ENCODE data around the gene JUP. TPM values are rescaled to one million over a fixed set of nuclear protein-coding genes. Genes with fewer than 3 reads are reported as not detected.

Gene JUP
- total and polyA plus RNA-seq, 2 of the 13 experiments (the other 11 are each of a cell fraction or from before 2014, with no cell fraction given) = 12.1 to 20.6 TPM

DNA sequence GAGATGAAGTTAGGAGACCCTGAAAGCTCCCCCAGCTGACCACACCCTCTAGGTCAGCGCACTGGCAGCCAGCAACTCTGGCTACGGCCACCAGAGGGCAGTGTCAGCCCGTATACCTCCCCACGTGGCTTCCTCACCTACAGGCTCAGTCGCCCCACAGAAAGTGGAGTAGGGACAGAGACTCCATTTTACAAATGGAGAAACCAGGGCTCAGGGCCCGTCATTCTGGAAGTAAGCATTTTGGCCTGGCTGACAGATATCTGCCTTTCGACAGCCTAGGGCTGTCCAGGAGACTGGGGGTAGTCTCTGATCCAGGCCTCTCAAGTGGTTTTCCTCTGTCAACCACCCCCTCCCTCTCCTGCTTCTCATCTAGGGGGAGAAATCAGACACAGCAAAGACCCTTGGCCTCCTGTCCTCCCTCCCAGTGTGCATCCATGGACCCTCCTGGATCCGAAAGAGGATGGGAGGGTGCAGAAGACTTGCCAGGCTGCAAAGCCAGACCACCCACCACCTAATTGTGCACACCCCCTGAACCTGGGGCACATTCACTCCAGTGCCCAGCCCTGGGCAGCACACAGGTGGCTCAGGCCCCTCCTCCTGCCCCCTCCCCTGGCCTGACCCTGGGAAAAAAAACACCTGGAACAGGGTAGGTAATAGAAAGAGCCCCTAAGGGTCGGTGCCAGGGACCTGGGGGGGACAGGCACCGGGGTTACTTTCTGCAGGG lies 48.3 kb downstream of the JUP start (continued):
- TF ChIP-seq, protein P1, sequence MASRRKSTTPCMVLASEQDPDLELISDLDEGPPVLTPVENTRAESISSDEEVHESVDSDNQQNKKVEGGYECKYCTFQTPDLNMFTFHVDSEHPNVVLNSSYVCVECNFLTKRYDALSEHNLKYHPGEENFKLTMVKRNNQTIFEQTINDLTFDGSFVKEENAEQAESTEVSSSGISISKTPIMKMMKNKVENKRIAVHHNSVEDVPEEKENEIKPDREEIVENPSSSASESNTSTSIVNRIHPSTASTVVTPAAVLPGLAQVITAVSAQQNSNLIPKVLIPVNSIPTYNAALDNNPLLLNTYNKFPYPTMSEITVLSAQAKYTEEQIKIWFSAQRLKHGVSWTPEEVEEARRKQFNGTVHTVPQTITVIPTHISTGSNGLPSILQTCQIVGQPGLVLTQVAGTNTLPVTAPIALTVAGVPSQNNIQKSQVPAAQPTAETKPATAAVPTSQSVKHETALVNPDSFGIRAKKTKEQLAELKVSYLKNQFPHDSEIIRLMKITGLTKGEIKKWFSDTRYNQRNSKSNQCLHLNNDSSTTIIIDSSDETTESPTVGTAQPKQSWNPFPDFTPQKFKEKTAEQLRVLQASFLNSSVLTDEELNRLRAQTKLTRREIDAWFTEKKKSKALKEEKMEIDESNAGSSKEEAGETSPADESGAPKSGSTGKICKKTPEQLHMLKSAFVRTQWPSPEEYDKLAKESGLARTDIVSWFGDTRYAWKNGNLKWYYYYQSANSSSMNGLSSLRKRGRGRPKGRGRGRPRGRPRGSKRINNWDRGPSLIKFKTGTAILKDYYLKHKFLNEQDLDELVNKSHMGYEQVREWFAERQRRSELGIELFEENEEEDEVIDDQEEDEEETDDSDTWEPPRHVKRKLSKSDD (CRISPR knock-in tag; IDR thresholded peaks at IDR 0.05; ENCODE audit: low read depth) = no peak
- TF ChIP-seq, protein P2, sequence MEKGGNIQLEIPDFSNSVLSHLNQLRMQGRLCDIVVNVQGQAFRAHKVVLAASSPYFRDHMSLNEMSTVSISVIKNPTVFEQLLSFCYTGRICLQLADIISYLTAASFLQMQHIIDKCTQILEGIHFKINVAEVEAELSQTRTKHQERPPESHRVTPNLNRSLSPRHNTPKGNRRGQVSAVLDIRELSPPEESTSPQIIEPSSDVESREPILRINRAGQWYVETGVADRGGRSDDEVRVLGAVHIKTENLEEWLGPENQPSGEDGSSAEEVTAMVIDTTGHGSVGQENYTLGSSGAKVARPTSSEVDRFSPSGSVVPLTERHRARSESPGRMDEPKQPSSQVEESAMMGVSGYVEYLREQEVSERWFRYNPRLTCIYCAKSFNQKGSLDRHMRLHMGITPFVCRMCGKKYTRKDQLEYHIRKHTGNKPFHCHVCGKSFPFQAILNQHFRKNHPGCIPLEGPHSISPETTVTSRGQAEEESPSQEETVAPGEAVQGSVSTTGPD (CRISPR knock-in tag; IDR thresholded peaks at IDR 0.05) = no peak
- no peak for TF ChIP-seq LCORL (IDR thresholded peaks at IDR 0.05)
- TF ChIP-seq LCORL (CRISPR knock-in tag; IDR thresholded peaks at IDR 0.05) = peak; percentile 46
- no peak for TF ChIP-seq ZNF343 (CRISPR knock-in tag; IDR thresholded peaks at IDR 0.05)
- TF ChIP-seq NCOA5 (CRISPR knock-in tag; IDR thresholded peaks at IDR 0.05) = no peak
- no peak for TF ChIP-seq U2AF2 (IDR thresholded peaks at IDR 0.05; ENCODE audit: low read depth, low read length)
- TF ChIP-seq, protein P3, sequence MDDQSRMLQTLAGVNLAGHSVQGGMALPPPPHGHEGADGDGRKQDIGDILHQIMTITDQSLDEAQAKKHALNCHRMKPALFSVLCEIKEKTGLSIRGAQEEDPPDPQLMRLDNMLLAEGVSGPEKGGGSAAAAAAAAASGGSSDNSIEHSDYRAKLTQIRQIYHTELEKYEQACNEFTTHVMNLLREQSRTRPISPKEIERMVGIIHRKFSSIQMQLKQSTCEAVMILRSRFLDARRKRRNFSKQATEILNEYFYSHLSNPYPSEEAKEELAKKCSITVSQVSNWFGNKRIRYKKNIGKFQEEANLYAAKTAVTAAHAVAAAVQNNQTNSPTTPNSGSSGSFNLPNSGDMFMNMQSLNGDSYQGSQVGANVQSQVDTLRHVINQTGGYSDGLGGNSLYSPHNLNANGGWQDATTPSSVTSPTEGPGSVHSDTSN (CRISPR knock-in tag; IDR thresholded peaks at IDR 0.05; ENCODE audit: borderline replicate concordance) = no peak
- TF ChIP-seq, protein P4, sequence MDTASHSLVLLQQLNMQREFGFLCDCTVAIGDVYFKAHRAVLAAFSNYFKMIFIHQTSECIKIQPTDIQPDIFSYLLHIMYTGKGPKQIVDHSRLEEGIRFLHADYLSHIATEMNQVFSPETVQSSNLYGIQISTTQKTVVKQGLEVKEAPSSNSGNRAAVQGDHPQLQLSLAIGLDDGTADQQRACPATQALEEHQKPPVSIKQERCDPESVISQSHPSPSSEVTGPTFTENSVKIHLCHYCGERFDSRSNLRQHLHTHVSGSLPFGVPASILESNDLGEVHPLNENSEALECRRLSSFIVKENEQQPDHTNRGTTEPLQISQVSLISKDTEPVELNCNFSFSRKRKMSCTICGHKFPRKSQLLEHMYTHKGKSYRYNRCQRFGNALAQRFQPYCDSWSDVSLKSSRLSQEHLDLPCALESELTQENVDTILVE (CRISPR knock-in tag; IDR thresholded peaks at IDR 0.05) = peak; percentile 81
- peak; percentile 68 for TF ChIP-seq TEAD3 (CRISPR knock-in tag; optimal IDR thresholded peaks at IDR 0.05; ENCODE audit: borderline replicate concordance)
- TF ChIP-seq, protein P5, sequence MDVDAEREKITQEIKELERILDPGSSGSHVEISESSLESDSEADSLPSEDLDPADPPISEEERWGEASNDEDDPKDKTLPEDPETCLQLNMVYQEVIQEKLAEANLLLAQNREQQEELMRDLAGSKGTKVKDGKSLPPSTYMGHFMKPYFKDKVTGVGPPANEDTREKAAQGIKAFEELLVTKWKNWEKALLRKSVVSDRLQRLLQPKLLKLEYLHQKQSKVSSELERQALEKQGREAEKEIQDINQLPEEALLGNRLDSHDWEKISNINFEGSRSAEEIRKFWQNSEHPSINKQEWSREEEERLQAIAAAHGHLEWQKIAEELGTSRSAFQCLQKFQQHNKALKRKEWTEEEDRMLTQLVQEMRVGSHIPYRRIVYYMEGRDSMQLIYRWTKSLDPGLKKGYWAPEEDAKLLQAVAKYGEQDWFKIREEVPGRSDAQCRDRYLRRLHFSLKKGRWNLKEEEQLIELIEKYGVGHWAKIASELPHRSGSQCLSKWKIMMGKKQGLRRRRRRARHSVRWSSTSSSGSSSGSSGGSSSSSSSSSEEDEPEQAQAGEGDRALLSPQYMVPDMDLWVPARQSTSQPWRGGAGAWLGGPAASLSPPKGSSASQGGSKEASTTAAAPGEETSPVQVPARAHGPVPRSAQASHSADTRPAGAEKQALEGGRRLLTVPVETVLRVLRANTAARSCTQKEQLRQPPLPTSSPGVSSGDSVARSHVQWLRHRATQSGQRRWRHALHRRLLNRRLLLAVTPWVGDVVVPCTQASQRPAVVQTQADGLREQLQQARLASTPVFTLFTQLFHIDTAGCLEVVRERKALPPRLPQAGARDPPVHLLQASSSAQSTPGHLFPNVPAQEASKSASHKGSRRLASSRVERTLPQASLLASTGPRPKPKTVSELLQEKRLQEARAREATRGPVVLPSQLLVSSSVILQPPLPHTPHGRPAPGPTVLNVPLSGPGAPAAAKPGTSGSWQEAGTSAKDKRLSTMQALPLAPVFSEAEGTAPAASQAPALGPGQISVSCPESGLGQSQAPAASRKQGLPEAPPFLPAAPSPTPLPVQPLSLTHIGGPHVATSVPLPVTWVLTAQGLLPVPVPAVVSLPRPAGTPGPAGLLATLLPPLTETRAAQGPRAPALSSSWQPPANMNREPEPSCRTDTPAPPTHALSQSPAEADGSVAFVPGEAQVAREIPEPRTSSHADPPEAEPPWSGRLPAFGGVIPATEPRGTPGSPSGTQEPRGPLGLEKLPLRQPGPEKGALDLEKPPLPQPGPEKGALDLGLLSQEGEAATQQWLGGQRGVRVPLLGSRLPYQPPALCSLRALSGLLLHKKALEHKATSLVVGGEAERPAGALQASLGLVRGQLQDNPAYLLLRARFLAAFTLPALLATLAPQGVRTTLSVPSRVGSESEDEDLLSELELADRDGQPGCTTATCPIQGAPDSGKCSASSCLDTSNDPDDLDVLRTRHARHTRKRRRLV (CRISPR knock-in tag; IDR thresholded peaks at IDR 0.05) = no peak
- TF ChIP-seq, protein P6, sequence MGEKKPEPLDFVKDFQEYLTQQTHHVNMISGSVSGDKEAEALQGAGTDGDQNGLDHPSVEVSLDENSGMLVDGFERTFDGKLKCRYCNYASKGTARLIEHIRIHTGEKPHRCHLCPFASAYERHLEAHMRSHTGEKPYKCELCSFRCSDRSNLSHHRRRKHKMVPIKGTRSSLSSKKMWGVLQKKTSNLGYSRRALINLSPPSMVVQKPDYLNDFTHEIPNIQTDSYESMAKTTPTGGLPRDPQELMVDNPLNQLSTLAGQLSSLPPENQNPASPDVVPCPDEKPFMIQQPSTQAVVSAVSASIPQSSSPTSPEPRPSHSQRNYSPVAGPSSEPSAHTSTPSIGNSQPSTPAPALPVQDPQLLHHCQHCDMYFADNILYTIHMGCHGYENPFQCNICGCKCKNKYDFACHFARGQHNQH (CRISPR knock-in tag; IDR thresholded peaks at IDR 0.05) = peak; percentile 76; the same call in 1 of the 2 replicates
- TF ChIP-seq RFXAP (CRISPR knock-in tag; IDR thresholded peaks at IDR 0.05; ENCODE audit: borderline replicate concordance) = no peak
